Peyer's patch (tissue), 4 donors: ENCODE measurements around the gene GDF7. TPM values are rescaled to one million over a fixed set of nuclear protein-coding genes. Genes with fewer than 3 reads are reported as not detected.

Source experiments
- DNase-seq, 3 donors: peaks; one replicate each; pipeline ENCODE4 v3.0.0-alpha.2; 2017 to 2019
- H3K27ac ChIP-seq, 4 donors: fragments of 200-600 bp; sonication (generic); one replicate each; pipeline ENCODE4 v1.5.1; 2016 to 2019
- H3K27me3 ChIP-seq, 2 donors: fragments of 200-600 bp; sonication (generic); one replicate each; pipeline ENCODE4 v1.5.1; 2019
- H3K36me3 ChIP-seq, 3 donors: fragments of 200-600 bp; sonication (generic); one replicate each; pipeline ENCODE4 v1.5.1; 2016 to 2019
- H3K4me1 ChIP-seq, 4 donors: fragments of 200-600 bp; sonication (generic); one replicate each; pipeline ENCODE4 v1.5.1; 2016 to 2019
- H3K4me3 ChIP-seq, 4 donors: fragments of 200-600 bp; sonication (generic); 1 replicate in 3 of 4; 2 replicates in 1 of 4; pipeline ENCODE4 v1.5.1; 2016 to 2019; ENCODE audit warnings: mild to moderate bottlenecking in 1 of 4
- H3K9me3 ChIP-seq, 4 donors: fragments of 200-600 bp; sonication (generic); one replicate each; pipeline ENCODE4 v1.5.1; 2016 to 2019; ENCODE audit warnings: mild to moderate bottlenecking in 1 of 4
- POLR2A ChIP-seq, 2 donors: fragments of 450-650 bp; IDR thresholded peaks; one replicate each; pipeline ENCODE4 v1.5.1; 2017; ENCODE audit warnings: antibody characterized with exemption in 2 of 2, mild to moderate bottlenecking in 2 of 2, moderate library complexity in 2 of 2
- total RNA-seq, 4 donors: library from RNA; depleted of rRNA; stranded (reverse); fragments of >200 nt; gene quantifications; one replicate each; pipeline ENCODE4 v1.1.0, GENCODE V29; 2016
- TF ChIP-seq, protein P1 (sequence below), 6 experiments: fragments of 450-650 bp in 4 of 6; fragments of 200-600 bp in 2 of 6; sonication (generic) in 1 of 6; IDR thresholded peaks; one replicate each; pipeline ENCODE4 v1.5.1; 2017 to 2019; ENCODE audit warnings: antibody characterized with exemption in 6 of 6, mild to moderate bottlenecking in 3 of 6, moderate library complexity in 1 of 6

GDF7 gene
- total RNA-seq, 4 donors from 2014 or later, result 0.09 to 1.7 (median 0.38) TPM

- TF ChIP-seq, protein P1, sequence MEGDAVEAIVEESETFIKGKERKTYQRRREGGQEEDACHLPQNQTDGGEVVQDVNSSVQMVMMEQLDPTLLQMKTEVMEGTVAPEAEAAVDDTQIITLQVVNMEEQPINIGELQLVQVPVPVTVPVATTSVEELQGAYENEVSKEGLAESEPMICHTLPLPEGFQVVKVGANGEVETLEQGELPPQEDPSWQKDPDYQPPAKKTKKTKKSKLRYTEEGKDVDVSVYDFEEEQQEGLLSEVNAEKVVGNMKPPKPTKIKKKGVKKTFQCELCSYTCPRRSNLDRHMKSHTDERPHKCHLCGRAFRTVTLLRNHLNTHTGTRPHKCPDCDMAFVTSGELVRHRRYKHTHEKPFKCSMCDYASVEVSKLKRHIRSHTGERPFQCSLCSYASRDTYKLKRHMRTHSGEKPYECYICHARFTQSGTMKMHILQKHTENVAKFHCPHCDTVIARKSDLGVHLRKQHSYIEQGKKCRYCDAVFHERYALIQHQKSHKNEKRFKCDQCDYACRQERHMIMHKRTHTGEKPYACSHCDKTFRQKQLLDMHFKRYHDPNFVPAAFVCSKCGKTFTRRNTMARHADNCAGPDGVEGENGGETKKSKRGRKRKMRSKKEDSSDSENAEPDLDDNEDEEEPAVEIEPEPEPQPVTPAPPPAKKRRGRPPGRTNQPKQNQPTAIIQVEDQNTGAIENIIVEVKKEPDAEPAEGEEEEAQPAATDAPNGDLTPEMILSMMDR (IDR thresholded peaks at IDR 0.05), result no peak
- TF ChIP-seq POLR2A (IDR thresholded peaks at IDR 0.05), result no peak
- Histone ChIP-seq H3K27ac (no peak overlapping the region), H3K4me1 (peaks cover 0 to 34% (median 11%) of the 10 kb centered on the region in 4 donors), H3K36me3 (no peaks in the 10 kb centered on the region), H3K4me3 (no peak overlapping the region), H3K27me3 (peaks cover 4 to 66% of the 10 kb centered on the region in 2 donors), H3K9me3 (no peaks in the 10 kb centered on the region)
- DNase-seq, result no peak
Measured at GRCh38 chr2:20668451-20668850, 1.5 kb downstream of the GDF7 start.

DNA sequence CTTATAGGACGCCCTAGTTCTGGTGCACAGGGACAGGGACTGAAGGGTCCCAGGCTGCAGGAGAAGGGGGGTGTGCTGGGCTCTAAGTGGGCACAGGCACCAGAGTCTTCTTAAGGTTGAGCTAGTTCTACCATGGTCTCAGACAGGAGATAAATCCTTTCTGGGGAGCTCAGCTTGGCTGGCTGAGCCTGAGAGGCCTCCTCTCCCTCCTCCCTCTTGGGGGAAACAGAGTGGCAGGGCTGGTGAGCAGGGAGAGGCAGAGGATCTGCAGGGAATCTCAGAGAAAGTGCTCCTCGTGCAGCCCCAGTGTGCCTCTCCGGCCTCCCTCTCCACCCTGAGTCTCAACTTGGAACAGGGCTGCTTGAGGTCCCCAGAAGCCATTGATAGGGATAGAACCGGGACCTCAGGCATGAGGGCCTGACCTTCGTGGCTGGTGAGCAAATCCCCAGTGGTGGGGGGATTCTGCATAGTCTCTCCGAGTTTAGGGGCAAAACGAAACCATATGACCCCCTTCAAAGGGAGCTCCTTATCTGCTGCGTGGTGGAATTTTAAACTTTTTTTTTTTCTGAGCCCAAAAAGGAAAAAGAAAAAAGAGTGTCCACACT lies 2.0 kb downstream of the GDF7 start:
- DNase-seq, result no peak
- Histone ChIP-seq H3K27ac (no peak overlapping the region), H3K27me3 (peaks cover 4 to 66% of the 10 kb centered on the region in 2 donors), H3K4me3 (no peak overlapping the region), H3K9me3 (no peaks in the 10 kb centered on the region), H3K4me1 (peaks cover 0 to 34% (median 11%) of the 10 kb centered on the region in 4 donors), H3K36me3 (no peaks in the 10 kb centered on the region)
- TF ChIP-seq, protein P1 (IDR thresholded peaks at IDR 0.05), result no peak
- TF ChIP-seq POLR2A (IDR thresholded peaks at IDR 0.05), result no peak

DNA sequence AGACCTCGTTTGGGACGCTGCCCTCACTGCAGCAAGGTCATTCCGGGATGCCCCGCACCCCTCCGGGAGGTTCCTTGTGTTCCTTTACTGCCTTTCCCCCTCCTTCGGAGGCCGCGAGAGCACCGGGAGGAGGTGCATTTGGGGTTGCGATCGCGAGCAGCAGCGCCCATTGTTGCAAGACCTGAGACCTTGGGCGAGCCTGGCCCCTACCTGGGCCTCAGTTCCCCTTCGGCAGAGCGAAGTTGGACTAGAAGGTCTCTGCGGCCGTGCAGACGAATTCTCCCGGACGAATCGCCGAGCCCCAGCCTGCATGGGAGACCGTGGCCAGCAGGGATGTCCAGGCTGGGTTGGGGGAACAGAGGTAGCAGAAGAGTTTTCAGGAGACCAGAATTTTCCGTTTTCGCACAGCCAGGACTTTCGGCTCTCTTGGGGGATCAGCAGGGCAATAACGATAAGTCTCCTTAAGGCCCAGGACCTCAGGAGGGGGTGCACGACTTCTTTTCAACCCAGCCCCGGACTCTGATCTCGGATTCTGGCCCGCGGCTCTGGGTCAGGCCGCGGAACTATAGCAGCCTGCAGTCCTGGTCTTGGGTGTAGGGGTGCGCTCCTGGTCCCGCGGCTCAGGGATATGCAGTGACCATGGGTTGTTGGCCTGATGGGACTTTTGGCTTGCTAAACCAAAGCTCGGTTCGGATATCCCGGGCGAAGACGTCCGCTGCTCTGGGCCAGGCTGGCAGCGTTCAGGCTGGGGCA lies 2.8 kb downstream of the GDF7 start:
- H3K36me3 ChIP-seq, result no peaks in the 10 kb centered on the region
- peaks cover 4 to 62% of the 10 kb centered on the region in 2 donors for H3K27me3 ChIP-seq
- H3K4me3 ChIP-seq, result no peak overlapping the region
- peaks cover 0 to 34% (median 11%) of the 10 kb centered on the region in 4 donors for H3K4me1 ChIP-seq
- TF ChIP-seq POLR2A (IDR thresholded peaks at IDR 0.05), result no peak
- TF ChIP-seq, protein P1 (IDR thresholded peaks at IDR 0.05), result no peak
- no peak overlapping the region for H3K27ac ChIP-seq
- DNase-seq, result peak in 1 of 3 donors; percentile 46
- H3K9me3 ChIP-seq, result no peaks in the 10 kb centered on the region

- H3K9me3 ChIP-seq, result no peaks in the 10 kb centered on the region
- H3K36me3 ChIP-seq, result no peaks in the 10 kb centered on the region
- H3K4me3 ChIP-seq, result no peak overlapping the region
- TF ChIP-seq POLR2A (IDR thresholded peaks at IDR 0.05), result no peak
- TF ChIP-seq, protein P1 (IDR thresholded peaks at IDR 0.05), result no peak
- peaks cover 4 to 54% of the 10 kb centered on the region in 2 donors for H3K27me3 ChIP-seq
- peak in 1 of 3 donors; percentile 49 for DNase-seq
- H3K27ac ChIP-seq, result no peak overlapping the region
- H3K4me1 ChIP-seq, result peaks cover 0 to 35% (median 9%) of the 10 kb centered on the region in 4 donors
Measured at GRCh38 chr2:20670315-20671035, 3.5 kb downstream of the GDF7 start.

- Histone ChIP-seq H3K27ac (no peak overlapping the region), H3K4me3 (no peak overlapping the region), H3K4me1 (peaks cover 3 to 35% (median 5%) of the 10 kb centered on the region in 4 donors), H3K9me3 (no peaks in the 10 kb centered on the region), H3K27me3 (peaks cover 4 to 47% of the 10 kb centered on the region in 2 donors), H3K36me3 (no peaks in the 10 kb centered on the region)
- peak in 1 of 3 donors; percentile 45 for DNase-seq
- no peak for TF ChIP-seq POLR2A (IDR thresholded peaks at IDR 0.05)
- TF ChIP-seq, protein P1 (IDR thresholded peaks at IDR 0.05), result no peak
Measured at GRCh38 chr2:20671036-20671735, 4.2 kb downstream of the GDF7 start.
